Amniotic epithelial cell (primary cell): ENCODE data around the gene L3MBTL3.
"Not testable (repeated sequence)": the region's sequence is repeated elsewhere in the genome, so short reads cannot be mapped to it uniquely, and the experiment has no call there.

Source experiments
- DNase-seq: peaks from one replicate; pipeline ENCODE4 v3.0.0-alpha.2; 2010; ENCODE audit warnings: low read depth

The L3MBTL3 gene

GRCh38 chr6:130138116-130138908, 119.9 kb downstream of the L3MBTL3 start:
- DNase-seq = no peak

- DNase-seq = no peak
These were observed 120.5 kb downstream of the L3MBTL3 start for GRCh38 chr6:130138909-130139242.

- peak; percentile 77 for DNase-seq
These were observed 121.7 kb downstream of the L3MBTL3 start for GRCh38 chr6:130140084-130140483.

GRCh38 chr6:130143709-130144108, 125.3 kb downstream of the L3MBTL3 start:
- peak; percentile 39 for DNase-seq

GRCh38 chr6:130147111-130147510, 128.7 kb downstream of the L3MBTL3 start:
- peak; percentile 83 for DNase-seq

- DNase-seq = no peak
These were observed 129.8 kb downstream of the L3MBTL3 start for GRCh38 chr6:130148181-130148580.

GRCh38 chr6:130149016-130149415, 130.6 kb downstream of the L3MBTL3 start:
- not testable (repeated sequence) for DNase-seq

GRCh38 chr6:130150906-130151305, 132.5 kb downstream of the L3MBTL3 start:
- no peak for DNase-seq

- DNase-seq = peak; percentile 59
These were observed 134.6 kb downstream of the L3MBTL3 start for GRCh38 chr6:130152908-130153510.

- DNase-seq = no peak
These were observed 138.5 kb downstream of the L3MBTL3 start for GRCh38 chr6:130156908-130157307.

- peak; percentile 65 for DNase-seq
These were observed 139.7 kb downstream of the L3MBTL3 start for GRCh38 chr6:130158056-130158455.

- no peak for DNase-seq
These were observed 140.2 kb downstream of the L3MBTL3 start for GRCh38 chr6:130158548-130158947.

GRCh38 chr6:130159956-130160355, 141.6 kb downstream of the L3MBTL3 start:
- no peak for DNase-seq

- DNase-seq = no peak
These were observed 143.5 kb downstream of the L3MBTL3 start for GRCh38 chr6:130161683-130162404.

- DNase-seq = no peak
These were observed 144.0 kb downstream of the L3MBTL3 start for GRCh38 chr6:130162421-130162820.

- DNase-seq = no peak
These were observed 144.9 kb downstream of the L3MBTL3 start for GRCh38 chr6:130163266-130163665.

GRCh38 chr6:130164251-130164650, 145.9 kb downstream of the L3MBTL3 start:
- peak; percentile 80 for DNase-seq

- DNase-seq = peak; percentile 97
These were observed 149.3 kb downstream of the L3MBTL3 start for GRCh38 chr6:130167655-130168054.

GRCh38 chr6:130170160-130170559, 151.8 kb downstream of the L3MBTL3 start:
- DNase-seq = not testable (repeated sequence)

GRCh38 chr6:130173377-130174004, 155.1 kb downstream of the L3MBTL3 start:
- not testable (repeated sequence) for DNase-seq

- DNase-seq = no peak
These were observed 158.0 kb downstream of the L3MBTL3 start for GRCh38 chr6:130176378-130176777.

GRCh38 chr6:130178692-130179091, 160.3 kb downstream of the L3MBTL3 start:
- peak; percentile 96 for DNase-seq

GRCh38 chr6:130182466-130182865, 164.1 kb downstream of the L3MBTL3 start:
- no peak for DNase-seq
